MG63 (cell line): ENCODE results near the gene AGFG2. TPM values are rescaled to one million over a fixed set of nuclear protein-coding genes. Genes with fewer than 3 reads are reported as not detected.
"Not testable (repeated sequence)": the region's sequence is repeated elsewhere in the genome, so short reads cannot be mapped to it uniquely, and the experiment has no call there.

ENCODE experiments used
- DNase-seq: peaks from one replicate; pipeline ENCODE4 v3.0.0-alpha.2; 2020
- H3K27me3 ChIP-seq: fragments of 250-450 bp; sonication (Bioruptor Pico); 2 replicates; pipeline ENCODE4 v1.5.1; 2020; ENCODE audit warnings: mild to moderate bottlenecking, moderate library complexity
- H3K36me3 ChIP-seq: fragments of 250-450 bp; sonication (Bioruptor Pico); 2 replicates; pipeline ENCODE4 v1.5.1; 2020; ENCODE audit warnings: mild to moderate bottlenecking, moderate library complexity
- H3K4me3 ChIP-seq: fragments of 250-450 bp; sonication (Bioruptor Pico); 2 replicates; pipeline ENCODE4 v1.5.1; 2020; ENCODE audit warnings: mild to moderate bottlenecking, moderate library complexity
- H3K9me3 ChIP-seq: fragments of 250-450 bp; sonication (Bioruptor Pico); 2 replicates; pipeline ENCODE4 v1.5.1; 2020; ENCODE audit warnings: mild to moderate bottlenecking, moderate library complexity
- total RNA-seq: library from RNA; depleted of rRNA; stranded (reverse); fragments of >200 nt; shearing (Covaris generic); gene quantifications from 2 replicates; pipeline ENCODE4 v1.2.3, GENCODE V29; 2014; ENCODE audit warnings: low replicate concordance; rRNA removed

The AGFG2 gene
- 5.8 and 10.2 TPM in 2 replicates for total RNA-seq

GRCh38 chr7:100538654-100539435, at the start of gene AGFG2:
Gene AGFG2, plus strand, starts transcription at chr7:100539203. Its CDS starts 144 bp downstream, at chr7:100539347.
- Histone ChIP-seq H3K36me3 (no peaks in the 10 kb centered on the region), H3K4me3 (peak within 1 kb of the TSS; percentile 75), H3K27me3 (no peaks in the 10 kb centered on the region), H3K9me3 (no peaks in the 10 kb centered on the region)
- DNase-seq, result peak; percentile 99

DNA sequence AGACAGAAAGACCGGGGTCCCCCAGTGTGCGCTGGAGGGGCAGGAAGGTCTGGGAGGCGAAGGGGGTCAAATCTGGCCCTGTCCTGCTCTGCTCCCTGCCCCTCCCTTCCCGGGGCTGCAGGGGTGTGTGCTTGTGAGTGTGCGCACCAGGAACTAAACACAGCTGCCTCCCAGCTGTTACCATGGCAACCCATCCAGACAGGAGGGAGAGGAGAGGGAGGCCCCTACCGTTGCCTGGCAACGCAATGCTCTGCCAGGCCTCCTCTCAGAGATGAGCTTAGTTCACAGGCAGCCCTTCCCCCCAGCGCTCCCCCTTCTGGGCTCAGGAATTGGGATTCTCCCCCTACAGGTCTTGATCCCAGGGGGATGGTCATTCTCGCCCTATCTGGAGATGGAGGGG, 49.2 kb upstream of the AGFG2 start:
- H3K27me3 ChIP-seq, result no peaks in the 10 kb centered on the region
- H3K36me3 ChIP-seq, result no peaks in the 10 kb centered on the region
- H3K4me3 ChIP-seq, result no peak overlapping the region
- no peak for DNase-seq
- no peaks in the 10 kb centered on the region for H3K9me3 ChIP-seq

DNA sequence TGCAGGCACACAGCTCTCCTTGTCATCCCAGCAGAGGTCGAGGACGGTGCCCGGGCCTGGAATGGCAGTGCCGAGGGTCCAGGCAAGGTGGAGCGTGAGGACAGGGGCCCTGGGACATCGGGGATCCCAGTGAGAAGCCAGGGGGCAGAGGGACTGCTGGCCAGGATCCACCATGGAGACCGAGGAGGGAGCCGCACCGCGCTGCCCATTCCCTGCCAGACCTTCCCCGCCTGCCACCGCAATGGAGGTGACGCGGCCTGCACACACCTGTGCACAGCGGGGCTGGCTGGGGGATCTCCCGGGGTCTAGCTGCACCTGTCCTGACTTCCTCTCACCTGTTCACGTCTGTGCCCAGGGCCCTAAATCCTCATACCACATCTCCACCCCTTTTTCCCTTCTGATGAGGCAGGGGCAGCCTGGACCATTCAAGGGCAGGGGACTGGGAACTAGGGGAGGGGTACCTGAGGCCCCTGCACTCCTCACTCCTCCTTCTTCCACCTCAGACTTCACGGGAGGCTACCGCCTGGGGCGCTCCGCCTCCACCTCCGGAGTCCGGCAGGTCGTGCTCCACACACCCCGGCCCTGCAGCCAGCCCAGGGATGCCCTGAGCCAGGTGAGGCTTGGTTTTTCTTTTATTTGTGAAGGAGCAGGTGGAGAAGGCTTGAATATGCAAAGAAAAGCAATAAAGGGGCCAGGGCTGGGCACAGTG, 48.4 kb upstream of the AGFG2 start:
- H3K9me3 ChIP-seq, result no peaks in the 10 kb centered on the region
- no peak for DNase-seq
- no peak overlapping the region for H3K4me3 ChIP-seq
- no peaks in the 10 kb centered on the region for H3K27me3 ChIP-seq
- H3K36me3 ChIP-seq, result no peaks in the 10 kb centered on the region

GRCh38 chr7:100491192-100491578, 47.8 kb upstream of the AGFG2 start:
- Histone ChIP-seq H3K36me3 (no peaks in the 10 kb centered on the region), H3K4me3 (no peak overlapping the region), H3K9me3 (no peaks in the 10 kb centered on the region), H3K27me3 (no peaks in the 10 kb centered on the region)
- DNase-seq, result no peak

GRCh38 chr7:100492738-100493475, 46.1 kb upstream of the AGFG2 start:
- H3K4me3 ChIP-seq, result no peak overlapping the region
- no peaks in the 10 kb centered on the region for H3K27me3 ChIP-seq
- no peaks in the 10 kb centered on the region for H3K9me3 ChIP-seq
- H3K36me3 ChIP-seq, result no peaks in the 10 kb centered on the region
- no peak for DNase-seq

DNA sequence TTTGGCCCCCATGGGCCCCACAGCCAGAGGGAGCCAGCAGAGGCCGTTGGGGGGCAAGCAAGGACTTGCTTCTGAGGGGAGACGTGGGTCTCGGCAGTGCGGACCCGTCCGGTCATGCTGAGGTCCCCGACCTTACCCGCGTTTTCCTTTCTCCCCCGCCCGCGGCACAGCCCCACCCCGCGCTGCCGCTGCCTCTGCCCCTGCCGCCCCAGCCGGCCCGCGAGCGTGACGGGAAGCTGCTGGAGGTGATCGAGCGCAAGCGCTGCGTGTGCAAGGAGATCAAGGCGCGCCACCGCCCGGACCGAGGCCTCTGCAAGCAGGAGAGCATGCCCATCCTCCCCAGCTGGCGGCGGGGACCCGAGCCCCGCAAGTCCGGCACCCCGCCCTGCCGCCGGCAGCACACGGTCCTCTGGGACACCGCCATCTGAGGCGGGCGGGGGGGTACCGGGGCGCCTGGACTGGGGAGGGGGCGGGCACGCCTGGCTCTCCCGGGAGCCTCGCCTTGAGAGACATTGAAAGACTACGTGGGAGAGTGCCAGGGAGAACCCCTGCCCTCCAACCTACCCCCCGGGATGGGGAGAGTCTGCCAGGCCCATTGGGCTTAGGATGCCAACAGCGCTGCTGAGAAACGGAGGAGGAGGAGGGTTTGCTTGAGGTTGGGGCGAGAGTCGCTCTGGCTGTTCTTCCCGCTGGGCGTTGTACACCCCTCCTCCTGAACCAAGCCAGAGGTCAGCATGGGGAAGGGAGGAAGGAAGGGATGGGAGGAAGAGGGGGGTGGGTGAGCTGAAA, 45.3 kb upstream of the AGFG2 start:
- Histone ChIP-seq H3K27me3 (no peaks in the 10 kb centered on the region), H3K9me3 (no peaks in the 10 kb centered on the region), H3K36me3 (no peaks in the 10 kb centered on the region), H3K4me3 (no peak overlapping the region)
- DNase-seq, result no peak

GRCh38 chr7:100496509-100496908, 42.5 kb upstream of the AGFG2 start:
- no peaks in the 10 kb centered on the region for H3K9me3 ChIP-seq
- H3K36me3 ChIP-seq, result no peaks in the 10 kb centered on the region
- H3K4me3 ChIP-seq, result no peak overlapping the region
- no peaks in the 10 kb centered on the region for H3K27me3 ChIP-seq
- no peak for DNase-seq

DNA sequence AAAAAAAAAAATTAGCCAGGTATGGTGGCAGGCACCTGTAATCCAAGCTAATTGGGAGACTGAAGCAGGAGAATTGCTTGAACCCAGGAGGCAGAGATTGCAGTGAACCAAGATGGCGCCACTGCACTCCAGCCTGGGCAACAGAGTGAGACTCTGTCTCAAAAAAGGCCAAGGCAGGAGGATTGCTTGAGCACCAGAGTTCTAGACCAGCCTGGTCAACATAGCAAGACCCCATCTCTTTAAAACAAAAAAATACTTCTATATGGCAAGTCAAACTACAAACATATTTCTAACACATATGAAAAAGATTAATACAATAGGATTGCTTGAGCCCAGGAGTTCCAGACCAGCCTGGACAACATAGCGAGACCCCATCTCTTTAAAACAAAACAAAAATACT, 38.3 kb upstream of the AGFG2 start:
- not testable (repeated sequence) for H3K36me3 ChIP-seq, DNase-seq, H3K9me3 ChIP-seq, H3K27me3 ChIP-seq, H3K4me3 ChIP-seq

- H3K36me3 ChIP-seq, DNase-seq, H3K27me3 ChIP-seq, H3K9me3 ChIP-seq, H3K4me3 ChIP-seq: not testable (repeated sequence)
These were observed 35.0 kb upstream of the AGFG2 start for GRCh38 chr7:100504031-100504430.

- no peak overlapping the region for H3K4me3 ChIP-seq
- no peaks in the 10 kb centered on the region for H3K27me3 ChIP-seq
- H3K9me3 ChIP-seq, result no peaks in the 10 kb centered on the region
- no peaks in the 10 kb centered on the region for H3K36me3 ChIP-seq
- no peak for DNase-seq
These were observed 34.0 kb upstream of the AGFG2 start for GRCh38 chr7:100504887-100505611.

- DNase-seq, result no peak
- Histone ChIP-seq H3K27me3 (no peaks in the 10 kb centered on the region), H3K4me3 (no peak overlapping the region), H3K9me3 (no peaks in the 10 kb centered on the region), H3K36me3 (no peaks in the 10 kb centered on the region)
These were observed 32.6 kb upstream of the AGFG2 start for GRCh38 chr7:100506356-100506923.

- Histone ChIP-seq H3K9me3 (no peaks in the 10 kb centered on the region), H3K4me3 (no peak overlapping the region), H3K36me3 (no peaks in the 10 kb centered on the region), H3K27me3 (no peaks in the 10 kb centered on the region)
- DNase-seq, result no peak
These were observed 29.8 kb upstream of the AGFG2 start for GRCh38 chr7:100509231-100509630.

DNA sequence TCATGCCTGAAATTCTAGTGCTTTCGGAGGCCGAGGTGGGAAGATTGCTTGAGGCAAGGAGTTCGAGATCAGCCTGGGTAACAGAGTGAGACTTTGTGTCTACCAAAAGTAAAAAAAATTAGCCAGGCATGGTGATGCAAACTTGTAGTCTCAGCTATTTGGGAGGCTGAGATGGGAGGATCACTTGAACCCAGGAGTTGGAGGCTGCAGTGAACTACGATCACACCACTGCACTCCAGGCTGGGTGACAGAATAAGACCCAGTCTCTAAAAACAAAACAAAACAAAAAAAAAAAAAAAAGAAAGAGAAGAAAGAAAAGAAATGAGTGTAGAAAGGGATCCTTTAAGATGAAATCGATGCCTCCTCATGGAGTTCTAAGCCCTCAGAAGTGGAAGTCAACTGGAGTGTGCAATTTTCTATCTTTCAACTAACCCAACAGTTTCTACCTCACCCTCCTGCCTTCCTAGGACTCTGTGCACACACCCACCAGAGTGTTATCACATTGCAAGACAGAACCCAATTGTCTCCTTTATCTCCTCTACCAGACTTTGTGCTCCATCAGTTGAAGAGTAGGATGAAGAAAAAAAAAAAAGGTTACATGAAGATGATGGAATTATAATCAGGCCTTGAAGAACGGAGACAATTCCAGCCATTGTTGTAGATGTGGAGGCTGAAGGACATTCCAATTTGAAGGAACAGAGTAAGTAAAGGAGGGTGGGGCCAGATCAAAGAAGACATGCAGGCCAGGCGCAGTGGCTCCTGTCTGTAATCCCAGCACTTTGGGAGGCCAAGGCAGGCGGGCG, 28.4 kb upstream of the AGFG2 start:
- Histone ChIP-seq H3K9me3 (no peaks in the 10 kb centered on the region), H3K4me3 (no peak overlapping the region), H3K36me3 (no peaks in the 10 kb centered on the region), H3K27me3 (no peaks in the 10 kb centered on the region)
- no peak for DNase-seq

DNA sequence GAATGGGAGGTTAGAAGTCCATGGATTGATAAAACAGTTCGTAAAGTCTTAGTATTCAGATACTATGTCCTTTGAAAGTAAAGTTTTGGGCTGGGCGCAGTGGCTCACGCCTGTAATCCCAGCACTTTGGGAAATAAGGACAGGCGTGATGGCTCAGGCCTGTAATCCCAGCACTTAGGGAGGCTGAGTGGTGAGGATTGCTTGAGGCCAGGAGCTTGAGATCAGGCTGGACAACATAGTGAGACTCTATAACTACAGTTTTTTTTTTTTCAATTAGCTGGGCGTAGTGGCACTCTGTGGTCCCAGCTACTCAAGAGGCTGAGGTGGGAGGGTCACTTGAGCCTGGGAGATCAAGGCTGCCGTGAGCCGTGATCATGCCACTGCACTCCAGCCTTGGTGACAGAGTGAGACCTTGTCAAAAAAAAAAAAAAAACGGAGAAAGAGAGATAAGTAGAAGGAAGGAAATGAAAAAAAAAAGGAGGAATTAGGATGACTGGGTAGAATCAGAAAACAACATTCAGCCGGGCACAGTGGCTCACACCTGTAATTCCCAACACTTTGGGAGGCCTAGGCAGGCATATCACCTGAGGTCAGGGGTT, 25.7 kb upstream of the AGFG2 start:
- Histone ChIP-seq H3K36me3 (no peaks in the 10 kb centered on the region), H3K27me3 (no peaks in the 10 kb centered on the region), H3K4me3 (no peak overlapping the region), H3K9me3 (no peaks in the 10 kb centered on the region)
- DNase-seq, result no peak

GRCh38 chr7:100515072-100515532, 23.9 kb upstream of the AGFG2 start:
- H3K36me3 ChIP-seq, result no peaks in the 10 kb centered on the region
- no peak for DNase-seq

More at GRCh38 chr7:100515072-100515532, 23.9 kb upstream of the AGFG2 start:
- Histone ChIP-seq H3K27me3 (no peaks in the 10 kb centered on the region), H3K9me3 (no peaks in the 10 kb centered on the region), H3K4me3 (no peak overlapping the region)
